Measurements from ENCODE around the gene C16orf95.

- TF ChIP-seq CTCF (IDR thresholded peaks at IDR 0.05; ENCODE audit: low read depth, low read length) = no peak
- TF ChIP-seq MYC (IDR thresholded peaks at IDR 0.05; ENCODE audit: low read depth, low read length) = no peak
- TF ChIP-seq POLR2A (IDR thresholded peaks at IDR 0.05; ENCODE audit: extremely low read depth, insufficient read length) = no peak
- no peak for TF ChIP-seq MAX (IDR thresholded peaks at IDR 0.05; ENCODE audit: low read depth, low read length)
These were observed 15.9 kb upstream of the C16orf95 start for GRCh38 chr16:87333101-87333500.
